Activated CD4-positive, alpha-beta T cell treated with anti-CD3 and anti-CD28 coated beads for 36 hours (primary cell): ENCODE data around the gene SORCS2. TPM values are rescaled to one million over a fixed set of nuclear protein-coding genes. Genes with fewer than 3 reads are reported as not detected.

ENCODE experiments used
- ATAC-seq: fragments of 200-7000 bp; cut with Tn5 transposase; one replicate; pipeline ENCODE4 v1.10.0; 2021; ENCODE audit warnings: mild to moderate bottlenecking, moderate library complexity
- CTCF ChIA-PET: fragments of 350-600 bp; sonication (Branson Sonifier 250); formaldehyde crosslinking; loops from one replicate; lab custom pipeline; 2021; ENCODE audit warnings: antibody characterized with exemption; lab: Charles Lee
- POLR2A ChIA-PET: fragments of 350-600 bp; sonication (Branson Sonifier 250); formaldehyde crosslinking; loops from one replicate; lab custom pipeline; 2021; ENCODE audit warnings: antibody characterized with exemption, inconsistent platforms; lab: Charles Lee
- DNase-seq: peaks from one replicate; pipeline ENCODE4 v3.0.0-alpha.2; 2020
- H3K27ac Mint-ChIP-seq: one replicate; pipeline ENCODE4 v1.8.0; 2021; ENCODE audit warnings: mixed read lengths
- H3K27me3 Mint-ChIP-seq: one replicate; pipeline ENCODE4 v1.8.0; 2021; ENCODE audit warnings: mixed read lengths
- H3K36me3 Mint-ChIP-seq: one replicate; pipeline ENCODE4 v1.8.0; 2021; ENCODE audit warnings: low read depth, mixed read lengths
- H3K4me1 Mint-ChIP-seq: one replicate; pipeline ENCODE4 v1.8.0; 2021; ENCODE audit warnings: mixed read lengths
- H3K4me3 Mint-ChIP-seq: one replicate; pipeline ENCODE4 v1.8.0; 2021; ENCODE audit warnings: mild to moderate bottlenecking, moderate library complexity, mixed read lengths
- H3K9me3 Mint-ChIP-seq: one replicate; pipeline ENCODE4 v1.8.0; 2021; ENCODE audit warnings: low read depth, mixed read lengths
- intact Hi-C, 2 experiments: fragments of 100-400 bp; cut with DNase I in 1 of 2; cut with micrococcal nuclease in 1 of 2; formaldehyde crosslinking; loops; one replicate each; pipeline versions ENCODE4 v1.14.2 to v1.15.1; 2022 to 2024; cut with DNase I, micrococcal nuclease
- total RNA-seq, 2 experiments: library from RNA; stranded (reverse); gene quantifications; one replicate each; pipeline ENCODE4 v1.2.3, GENCODE V29; 2021

Gene SORCS2
- total RNA-seq, 2 experiments from 2014 or later: 0.04 TPM; not detected in 1

GRCh38 chr4:7477695-7478094 lies 285.4 kb downstream of the SORCS2 start:
- ChIA-PET POLR2A (no interaction called here), CTCF (no interaction called here)
- intact Hi-C loops: no loop called here
- H3K27ac Mint-ChIP-seq: no peak overlapping the region
- no peak overlapping the region for H3K4me3 Mint-ChIP-seq
- ATAC-seq (no peak), DNase-seq (no peak)
- no peaks in the 10 kb centered on the region for H3K4me1 Mint-ChIP-seq
- no peaks in the 10 kb centered on the region for H3K36me3 Mint-ChIP-seq
- no peaks in the 10 kb centered on the region for H3K27me3 Mint-ChIP-seq
- no peaks in the 10 kb centered on the region for H3K9me3 Mint-ChIP-seq

GRCh38 chr4:7478665-7479064 lies 286.3 kb downstream of the SORCS2 start:
- Mint-ChIP-seq H3K4me3 (no peak overlapping the region), H3K27me3 (no peaks in the 10 kb centered on the region), H3K4me1 (no peaks in the 10 kb centered on the region), H3K27ac (no peak overlapping the region), H3K9me3 (no peaks in the 10 kb centered on the region), H3K36me3 (no peaks in the 10 kb centered on the region)
- DNase-seq (no peak), ATAC-seq (no peak)
- intact Hi-C loops: no loop called here
- ChIA-PET POLR2A (no interaction called here), CTCF (no interaction called here)

DNA sequence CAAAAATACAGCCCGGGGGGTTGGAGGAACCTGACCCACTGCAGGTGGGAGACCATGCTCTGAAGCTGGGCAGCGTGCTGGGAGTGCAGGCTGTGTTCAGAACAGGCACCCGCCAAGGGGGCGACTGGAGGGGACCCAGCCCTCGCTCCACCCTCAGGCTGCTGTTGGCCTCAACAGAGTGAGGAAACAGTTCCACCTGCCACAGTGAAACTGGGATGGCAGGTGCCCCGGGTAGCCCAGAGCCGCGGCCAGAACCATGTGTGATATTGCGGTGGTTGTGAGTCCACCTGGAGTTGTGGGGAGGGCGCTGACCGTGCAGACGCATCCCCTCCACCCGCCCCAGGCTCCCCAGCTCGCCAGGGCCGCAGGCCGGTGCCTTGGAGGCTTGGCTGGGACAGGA lies 288.1 kb downstream of the SORCS2 start:
- CTCF ChIA-PET: no interaction called here
- no peaks in the 10 kb centered on the region for H3K27me3 Mint-ChIP-seq

DNA sequence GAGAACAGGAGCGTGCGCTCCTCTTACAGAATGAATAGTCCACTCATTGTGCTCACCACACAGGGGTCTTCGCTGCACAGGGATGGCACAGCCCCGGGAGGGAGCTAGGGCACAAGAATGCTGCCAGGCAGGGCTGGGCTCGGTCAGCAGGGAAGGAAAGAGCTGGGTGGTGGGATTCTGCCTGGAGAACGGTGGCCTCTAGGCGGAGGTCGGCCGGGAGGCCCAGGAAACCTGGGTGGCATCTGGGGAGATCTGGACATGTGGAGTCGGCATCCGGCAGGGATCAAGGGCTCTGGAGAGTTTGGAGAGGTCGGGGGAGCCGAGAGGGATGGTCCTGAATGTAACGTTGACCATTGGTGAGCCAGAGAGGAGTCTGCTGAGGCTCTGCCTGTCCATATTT lies 288.9 kb downstream of the SORCS2 start:
- no peaks in the 10 kb centered on the region for H3K27me3 Mint-ChIP-seq
- H3K4me1 Mint-ChIP-seq: no peaks in the 10 kb centered on the region
- ChIA-PET CTCF (no interaction called here), POLR2A (no interaction called here)
- no peak overlapping the region for H3K4me3 Mint-ChIP-seq
- H3K9me3 Mint-ChIP-seq: no peaks in the 10 kb centered on the region
- no peaks in the 10 kb centered on the region for H3K36me3 Mint-ChIP-seq
- no peak overlapping the region for H3K27ac Mint-ChIP-seq
- DNase-seq (no peak), ATAC-seq (no peak)
- intact Hi-C loops: no loop called here

More for the DNA sequence above, 288.1 kb downstream of the SORCS2 start:
- DNase-seq (no peak), ATAC-seq (no peak)
- intact Hi-C loops: no loop called here
- POLR2A ChIA-PET: no interaction called here
- no peaks in the 10 kb centered on the region for H3K36me3 Mint-ChIP-seq
- H3K4me3 Mint-ChIP-seq: no peak overlapping the region
- H3K4me1 Mint-ChIP-seq: no peaks in the 10 kb centered on the region
- H3K9me3 Mint-ChIP-seq: no peaks in the 10 kb centered on the region
- H3K27ac Mint-ChIP-seq: no peak overlapping the region

GRCh38 chr4:7485096-7485495 lies 292.8 kb downstream of the SORCS2 start:
- POLR2A ChIA-PET: no interaction called here
- DNase-seq (no peak), ATAC-seq (no peak)
- H3K4me3 Mint-ChIP-seq: no peak overlapping the region
- H3K27me3 Mint-ChIP-seq: peaks cover 8% of the 10 kb centered on the region
- intact Hi-C loops: no loop called here
- H3K9me3 Mint-ChIP-seq: no peaks in the 10 kb centered on the region
- no peaks in the 10 kb centered on the region for H3K36me3 Mint-ChIP-seq
- H3K4me1 Mint-ChIP-seq: no peaks in the 10 kb centered on the region
- H3K27ac Mint-ChIP-seq: no peak overlapping the region
- CTCF ChIA-PET: interaction anchor here (1.0 kb wide), 1 partner anchor 18 kb away, joined by 5 read pairs; no protein-coding TSS in a partner anchor

DNA sequence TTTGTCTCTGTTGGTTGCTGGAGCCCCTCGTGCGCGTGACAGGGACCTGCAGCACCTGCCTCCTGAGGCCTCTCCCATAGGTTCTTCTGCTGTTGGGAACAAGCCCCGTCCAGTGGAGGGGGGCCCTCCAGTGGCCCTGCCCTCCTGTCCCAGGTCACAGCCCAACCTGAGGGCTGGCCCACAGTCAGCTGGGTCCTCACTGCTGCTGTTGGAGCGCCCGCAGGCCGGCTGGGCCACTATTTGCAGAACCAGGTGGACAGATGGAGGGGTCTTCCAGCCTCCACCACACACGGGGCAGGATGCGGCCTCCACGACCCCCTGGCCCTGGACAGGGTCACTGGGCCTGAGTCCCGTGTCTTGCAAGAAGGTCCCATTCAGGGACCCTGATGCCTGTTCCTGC lies 293.8 kb downstream of the SORCS2 start:
- ChIA-PET CTCF (interaction anchor here (1.0 kb wide), 1 partner anchor 19 kb away, joined by 5 read pairs; no protein-coding TSS in a partner anchor), POLR2A (interaction anchor here (0.6 kb wide), 1 partner anchor 33 kb away, joined by 5 read pairs; no protein-coding TSS in a partner anchor)
- intact Hi-C loops: no loop called here
- H3K9me3 Mint-ChIP-seq: no peaks in the 10 kb centered on the region
- H3K4me3 Mint-ChIP-seq: no peak overlapping the region
- H3K27ac Mint-ChIP-seq: no peak overlapping the region
- peaks cover 9% of the 10 kb centered on the region for H3K27me3 Mint-ChIP-seq
- no peaks in the 10 kb centered on the region for H3K36me3 Mint-ChIP-seq
- DNase-seq (no peak), ATAC-seq (no peak)
- H3K4me1 Mint-ChIP-seq: no peaks in the 10 kb centered on the region

- Mint-ChIP-seq H3K4me3 (no peak overlapping the region), H3K27me3 (peaks cover 9% of the 10 kb centered on the region), H3K4me1 (no peaks in the 10 kb centered on the region), H3K27ac (no peak overlapping the region), H3K36me3 (no peaks in the 10 kb centered on the region), H3K9me3 (no peaks in the 10 kb centered on the region)
- ChIA-PET CTCF (no interaction called here), POLR2A (no interaction called here)
- ATAC-seq (no peak), DNase-seq (no peak)
- intact Hi-C loops: no loop called here
Measured at GRCh38 chr4:7487502-7487901, 295.2 kb downstream of the SORCS2 start.

GRCh38 chr4:7487998-7488671 lies 295.8 kb downstream of the SORCS2 start:
- no peak overlapping the region for H3K27ac Mint-ChIP-seq
- peaks cover 9% of the 10 kb centered on the region for H3K27me3 Mint-ChIP-seq
- ATAC-seq (no peak), DNase-seq (no peak)
- POLR2A ChIA-PET: no interaction called here
- CTCF ChIA-PET: no interaction called here
- H3K36me3 Mint-ChIP-seq: no peaks in the 10 kb centered on the region
- H3K4me3 Mint-ChIP-seq: no peak overlapping the region
- intact Hi-C loops: no loop called here
- no peaks in the 10 kb centered on the region for H3K9me3 Mint-ChIP-seq
- no peaks in the 10 kb centered on the region for H3K4me1 Mint-ChIP-seq

DNA sequence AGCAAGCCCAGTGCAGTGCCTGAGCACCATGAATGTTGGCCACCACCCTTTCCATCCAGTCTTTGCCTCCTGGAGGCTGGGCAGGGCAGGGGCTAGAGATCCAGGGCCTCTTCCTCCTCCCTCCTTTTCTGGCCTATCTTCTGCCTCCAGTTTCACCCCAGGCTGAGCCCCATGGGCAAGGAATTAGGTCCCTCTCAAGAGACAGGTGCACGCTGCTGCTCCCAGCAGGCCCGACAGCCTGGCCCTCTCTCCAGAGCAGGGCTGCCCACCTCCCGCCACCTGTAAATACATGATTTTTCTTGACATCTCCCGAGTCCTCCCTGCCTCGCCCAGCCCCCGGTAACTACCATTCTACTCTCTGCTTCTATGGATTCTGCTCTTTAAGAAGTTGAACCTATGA lies 299.6 kb downstream of the SORCS2 start:
- no peak overlapping the region for H3K27ac Mint-ChIP-seq
- no peak overlapping the region for H3K4me3 Mint-ChIP-seq
- DNase-seq (no peak), ATAC-seq (no peak)
- no peaks in the 10 kb centered on the region for H3K36me3 Mint-ChIP-seq
- CTCF ChIA-PET: no interaction called here
- POLR2A ChIA-PET: no interaction called here
- H3K9me3 Mint-ChIP-seq: no peaks in the 10 kb centered on the region
- H3K27me3 Mint-ChIP-seq: peaks cover 7% of the 10 kb centered on the region
- H3K4me1 Mint-ChIP-seq: no peaks in the 10 kb centered on the region
- intact Hi-C loops: no loop called here

DNA sequence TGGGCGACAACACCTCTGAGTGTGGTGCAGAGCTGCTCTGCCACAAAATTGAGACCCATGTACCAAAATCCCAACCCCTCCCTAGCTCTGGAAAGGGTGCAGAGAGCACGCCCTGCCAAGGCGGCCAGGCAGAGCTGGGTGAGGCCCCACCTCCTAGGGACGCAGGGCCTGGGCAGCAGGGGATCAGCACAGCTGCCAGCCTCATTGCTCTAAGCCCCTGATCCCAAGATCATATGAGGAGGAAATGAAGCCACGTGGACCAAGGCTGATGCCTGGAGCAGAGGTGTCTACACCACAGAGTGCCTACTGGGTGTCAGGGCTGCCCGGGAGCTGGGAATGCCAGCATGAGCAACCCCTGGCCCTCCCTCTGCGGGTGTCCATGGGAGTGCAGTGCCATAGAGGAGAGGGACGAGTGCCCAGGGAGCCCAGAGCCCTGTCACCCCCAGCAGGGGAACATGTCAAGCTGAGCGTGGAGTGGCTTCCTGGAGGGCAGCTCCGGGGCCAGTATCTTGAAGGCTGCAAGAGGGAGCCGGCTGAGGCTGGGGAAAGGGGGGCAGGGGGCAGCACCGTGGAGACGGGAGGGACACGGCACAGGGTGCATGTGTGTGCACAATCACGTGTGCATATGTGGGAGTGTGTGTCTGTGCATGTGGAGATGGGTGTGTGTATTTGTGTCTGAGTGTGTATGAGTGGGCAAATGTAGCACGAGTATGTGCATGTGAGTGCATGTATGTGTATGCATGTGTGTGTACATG lies 306.3 kb downstream of the SORCS2 start:
- Mint-ChIP-seq H3K36me3 (no peaks in the 10 kb centered on the region), H3K9me3 (no peaks in the 10 kb centered on the region), H3K4me1 (no peaks in the 10 kb centered on the region), H3K27me3 (peaks cover 2% of the 10 kb centered on the region), H3K27ac (no peak overlapping the region), H3K4me3 (no peak overlapping the region)
- DNase-seq: no peak
- ChIA-PET POLR2A (no interaction called here), CTCF (no interaction called here)
- ATAC-seq: no peak
- intact Hi-C loops: no loop called here

- POLR2A ChIA-PET: no interaction called here
- ATAC-seq: no peak
- CTCF ChIA-PET: no interaction called here
- H3K4me3 Mint-ChIP-seq: no peak overlapping the region
- H3K4me1 Mint-ChIP-seq: no peaks in the 10 kb centered on the region
- no peak for DNase-seq
- intact Hi-C loops: loop anchor here in 1 of 2 experiments (10.0 kb wide), 1 partner anchor 215 kb away; no protein-coding TSS in a partner anchor
- no peaks in the 10 kb centered on the region for H3K9me3 Mint-ChIP-seq
- H3K27me3 Mint-ChIP-seq: peaks cover 2% of the 10 kb centered on the region
- no peak overlapping the region for H3K27ac Mint-ChIP-seq
- no peaks in the 10 kb centered on the region for H3K36me3 Mint-ChIP-seq
Measured at GRCh38 chr4:7499661-7500060, 307.3 kb downstream of the SORCS2 start.

DNA sequence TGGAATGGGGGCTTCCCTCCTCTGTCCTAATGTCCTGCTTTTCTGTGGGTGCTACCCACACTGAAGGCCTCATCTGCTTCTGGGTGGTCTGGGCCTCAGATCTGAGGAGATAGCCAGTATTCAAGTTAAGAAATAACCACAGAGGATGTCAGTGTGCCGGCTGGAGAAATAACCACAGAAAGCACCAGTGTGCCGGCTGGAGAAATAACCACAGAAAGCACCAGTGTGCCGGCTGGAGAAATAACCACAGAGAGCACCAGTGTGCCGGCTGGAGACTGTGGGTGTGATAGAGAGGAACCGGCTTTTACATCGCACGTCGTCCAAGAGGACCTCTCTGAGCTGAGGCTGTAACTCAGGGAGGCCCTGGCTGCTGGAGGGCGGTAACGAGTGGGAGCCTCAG lies 308.1 kb downstream of the SORCS2 start:
- ATAC-seq (no peak), DNase-seq (no peak)
- intact Hi-C loops: loop anchor here in 1 of 2 experiments (10.0 kb wide), 1 partner anchor 214 kb away; no protein-coding TSS in a partner anchor
- POLR2A ChIA-PET: no interaction called here
- no peaks in the 10 kb centered on the region for H3K36me3 Mint-ChIP-seq
- no peak overlapping the region for H3K27ac Mint-ChIP-seq
- H3K4me1 Mint-ChIP-seq: no peaks in the 10 kb centered on the region
- CTCF ChIA-PET: no interaction called here
- no peaks in the 10 kb centered on the region for H3K9me3 Mint-ChIP-seq
- H3K27me3 Mint-ChIP-seq: peaks cover 2% of the 10 kb centered on the region
- H3K4me3 Mint-ChIP-seq: no peak overlapping the region
